GM18502 (cell line): Measurements from ENCODE around the gene PDIA5.

Experiments
- ATAC-seq: cut with Tn5 transposase; IDR thresholded peaks from one replicate; pipeline ENCODE4 v1.9.1; 2021; ENCODE audit warnings: mild to moderate bottlenecking; ENCODE audit not compliant: unreplicated experiment, poor library complexity

The PDIA5 gene

DNA sequence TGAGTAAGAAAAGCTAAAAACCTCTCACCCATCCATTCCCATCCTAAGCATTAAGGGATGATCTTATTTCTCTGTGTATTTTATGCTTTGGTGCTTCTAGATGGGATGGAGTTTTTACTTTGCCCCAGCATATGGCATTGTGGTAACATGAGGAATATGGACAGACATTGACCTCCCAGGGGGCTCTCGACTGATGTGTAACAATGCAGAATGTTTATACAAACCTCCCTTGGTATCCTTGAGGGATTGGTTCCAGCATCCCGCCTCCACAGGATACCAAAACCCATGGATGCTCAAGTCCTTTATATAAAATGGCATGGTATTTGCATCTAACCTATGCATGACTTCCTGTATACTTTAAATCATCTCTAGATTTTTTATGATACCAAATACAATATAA, 21.6 kb downstream of the PDIA5 start:
- ATAC-seq, result no peak

DNA sequence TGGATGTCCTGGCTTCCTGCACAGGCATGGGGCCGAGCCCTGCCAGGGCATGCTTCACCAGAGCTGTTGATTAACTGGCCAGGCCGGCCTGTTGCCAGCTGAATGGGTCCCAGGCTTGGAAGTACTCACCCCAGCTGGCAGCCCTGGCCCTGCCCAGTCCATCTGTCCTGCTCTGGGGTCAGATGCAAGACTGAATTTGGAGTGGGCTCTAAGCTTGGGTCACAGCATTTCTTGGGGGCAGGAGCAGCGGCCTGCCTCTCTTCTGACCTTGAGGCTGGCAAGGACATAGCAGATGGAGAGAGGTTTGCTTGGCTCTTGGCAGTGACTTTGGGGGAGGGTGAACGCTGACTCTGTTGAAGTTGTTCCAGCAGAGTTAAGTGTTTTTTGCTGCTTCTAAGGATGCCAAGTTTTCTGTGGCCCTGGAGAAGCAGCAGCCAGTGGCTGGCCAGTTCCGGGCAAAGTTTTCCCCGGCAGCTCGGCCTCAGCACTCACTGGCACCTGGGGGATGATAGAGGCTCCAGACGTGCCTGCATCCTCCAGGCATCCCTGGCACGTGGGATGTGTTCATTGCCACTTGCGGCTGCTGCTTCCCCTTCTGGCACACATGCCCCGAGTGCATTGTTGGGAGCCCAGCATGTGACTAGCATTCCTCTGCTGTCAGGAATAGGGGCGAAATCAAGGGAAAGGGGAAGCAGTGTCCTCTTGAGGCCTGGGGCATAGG, 22.9 kb downstream of the PDIA5 start:
- ATAC-seq, result no peak

DNA sequence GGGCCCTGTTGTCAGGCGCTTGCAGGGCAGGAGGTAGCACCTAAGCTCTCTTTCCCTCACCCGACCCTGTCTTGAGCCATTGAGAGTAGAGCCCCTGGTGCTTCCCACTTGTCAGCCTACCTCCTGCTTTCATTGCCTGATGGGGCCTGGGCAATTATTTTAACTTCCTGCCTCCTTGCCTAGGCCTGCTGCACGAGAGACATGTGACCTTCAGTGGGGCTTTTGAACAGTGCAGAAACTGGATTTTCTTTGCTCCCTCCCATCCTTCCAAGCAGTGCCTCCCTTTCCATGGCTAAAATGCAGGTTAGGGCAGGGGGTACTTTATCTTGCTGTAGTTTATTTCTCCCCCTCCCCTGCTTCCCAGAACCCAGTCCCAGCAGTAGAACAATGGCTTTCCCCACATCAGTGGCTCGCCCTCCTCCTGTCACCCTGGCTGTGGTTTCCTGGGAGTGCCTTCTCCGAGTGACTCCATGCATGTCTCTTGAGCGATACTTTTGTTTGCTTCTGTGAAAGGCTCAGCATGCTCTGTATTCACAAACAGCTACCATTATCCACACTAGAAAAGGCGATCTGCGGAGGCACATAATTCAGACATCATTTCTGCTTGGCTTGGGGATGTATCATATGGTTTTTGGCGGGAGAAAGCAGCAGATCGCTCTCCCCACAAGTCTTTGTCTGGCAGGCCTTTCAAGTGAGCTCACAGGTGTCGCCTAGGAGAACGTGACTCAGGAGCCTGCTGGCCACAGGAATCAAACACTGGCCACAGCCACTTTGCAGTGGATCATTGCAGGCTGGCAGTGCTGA, 24.1 kb downstream of the PDIA5 start:
- ATAC-seq, result no peak

DNA sequence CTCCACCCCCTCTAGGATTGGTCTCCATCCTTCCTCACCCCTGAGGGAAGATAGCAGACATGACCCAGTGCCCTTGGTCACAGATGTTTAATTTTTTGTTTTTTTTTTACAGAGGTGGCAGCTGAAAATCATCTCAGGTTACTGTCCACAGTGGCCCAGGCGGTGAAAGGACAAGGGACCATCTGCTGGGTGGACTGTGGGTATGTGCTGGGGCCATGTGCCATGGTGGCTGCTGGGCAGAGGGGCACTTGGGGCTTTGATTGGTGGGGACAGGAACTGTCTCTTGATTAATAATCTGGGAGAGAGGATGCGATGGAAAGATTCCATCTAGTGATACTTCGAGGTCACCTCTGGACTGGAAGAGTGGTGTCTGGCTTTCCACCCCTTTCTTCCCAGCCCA, 25.4 kb downstream of the PDIA5 start:
- no peak for ATAC-seq

DNA sequence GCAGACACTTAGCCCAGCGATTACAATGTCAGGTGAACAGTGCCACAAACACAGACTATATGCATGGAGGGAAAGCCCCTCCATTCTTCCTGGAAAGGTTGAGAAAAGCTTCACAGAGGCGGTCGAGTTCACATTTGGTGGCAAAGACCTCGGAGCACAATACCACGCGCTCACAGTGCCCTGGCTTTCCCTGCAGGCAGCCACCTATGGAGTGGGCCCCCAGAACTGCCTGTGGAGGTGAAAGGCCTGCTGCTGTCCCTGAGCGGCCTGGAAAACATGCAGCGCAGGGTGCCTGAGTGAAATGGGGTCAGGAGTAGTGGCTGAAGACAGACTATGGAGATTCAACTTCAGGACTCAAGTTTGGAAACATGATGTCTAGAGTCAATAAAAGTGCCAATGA, 26.9 kb downstream of the PDIA5 start:
- ATAC-seq, result no peak

DNA sequence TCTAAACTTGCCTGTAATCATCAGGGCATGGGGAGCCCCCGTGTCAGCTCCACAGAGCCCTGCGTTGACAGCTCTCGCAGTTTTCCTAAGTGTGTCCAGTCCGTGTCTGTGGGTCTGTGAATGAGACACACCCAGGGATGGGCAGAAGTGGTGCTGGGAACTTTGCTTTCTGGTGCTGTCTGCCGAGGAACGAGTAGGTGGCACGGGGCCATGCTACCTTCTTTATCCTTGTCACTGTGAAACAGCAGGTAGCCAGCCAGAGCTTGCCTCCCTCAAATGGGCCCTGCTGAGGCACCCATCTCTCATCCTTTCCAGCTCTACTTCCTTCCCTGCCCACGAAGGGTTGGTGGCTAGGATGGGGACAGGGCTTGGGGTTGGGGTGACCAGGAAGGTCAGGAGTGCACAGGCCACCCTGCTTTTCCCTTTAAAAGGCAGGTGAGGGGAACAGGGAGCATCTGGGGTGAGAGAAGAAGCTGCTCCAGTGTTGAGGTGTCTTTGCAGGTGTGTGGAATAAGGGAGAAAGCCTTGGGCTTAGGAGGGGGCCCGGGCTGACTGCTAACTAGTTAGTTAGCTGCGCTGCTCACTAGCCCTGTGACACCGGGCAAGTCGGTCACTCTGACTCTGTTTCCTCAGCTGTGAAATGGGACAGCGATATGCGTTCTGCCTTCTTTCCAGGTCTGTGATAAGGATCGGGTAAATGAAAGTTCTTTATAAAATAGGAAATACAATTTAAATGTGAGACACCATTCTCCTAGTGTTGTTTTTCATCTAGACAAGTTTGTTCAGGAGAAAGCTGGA, 27.9 kb downstream of the PDIA5 start:
- ATAC-seq, result no peak

DNA sequence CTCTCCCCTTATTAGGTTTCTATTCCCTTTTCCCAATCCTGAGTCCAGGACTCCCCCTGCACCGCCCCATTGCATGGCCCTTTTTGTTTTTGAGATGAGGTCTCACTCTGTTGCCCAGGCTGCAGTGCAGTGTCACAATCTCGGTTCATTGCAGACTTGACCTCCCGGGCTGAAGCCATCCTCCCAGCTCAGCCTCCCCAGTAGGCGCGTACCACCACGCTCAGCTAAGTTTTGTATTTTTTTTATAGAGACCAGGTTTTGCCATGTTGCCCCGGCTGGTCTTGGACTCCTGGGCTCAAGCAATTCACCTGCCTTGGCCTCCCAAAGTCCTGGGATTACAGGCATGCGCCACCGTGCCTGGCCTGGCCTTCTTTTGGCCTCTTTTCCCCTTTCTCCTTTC, 29.3 kb downstream of the PDIA5 start:
- no peak for ATAC-seq

DNA sequence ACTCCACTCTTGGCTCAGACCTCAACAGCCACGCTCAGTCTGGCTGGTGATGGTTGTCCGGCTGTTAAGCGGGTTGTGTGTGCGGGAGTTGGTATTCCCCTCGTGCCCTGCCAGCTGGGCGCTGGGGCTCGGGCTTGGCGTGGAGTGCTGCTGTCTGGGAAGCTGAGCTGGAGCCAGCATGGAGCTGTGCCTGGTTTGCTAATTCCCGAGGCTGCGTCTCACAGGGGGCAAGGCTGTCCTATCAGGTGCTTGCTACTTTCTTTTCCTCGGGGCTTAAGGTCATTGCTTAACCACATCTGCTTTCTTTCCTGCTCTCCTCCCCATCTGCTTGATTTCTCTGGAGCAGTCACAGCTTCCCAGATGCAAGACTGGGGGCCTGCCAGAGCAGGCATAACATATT, 29.9 kb downstream of the PDIA5 start:
- ATAC-seq, result no peak

DNA sequence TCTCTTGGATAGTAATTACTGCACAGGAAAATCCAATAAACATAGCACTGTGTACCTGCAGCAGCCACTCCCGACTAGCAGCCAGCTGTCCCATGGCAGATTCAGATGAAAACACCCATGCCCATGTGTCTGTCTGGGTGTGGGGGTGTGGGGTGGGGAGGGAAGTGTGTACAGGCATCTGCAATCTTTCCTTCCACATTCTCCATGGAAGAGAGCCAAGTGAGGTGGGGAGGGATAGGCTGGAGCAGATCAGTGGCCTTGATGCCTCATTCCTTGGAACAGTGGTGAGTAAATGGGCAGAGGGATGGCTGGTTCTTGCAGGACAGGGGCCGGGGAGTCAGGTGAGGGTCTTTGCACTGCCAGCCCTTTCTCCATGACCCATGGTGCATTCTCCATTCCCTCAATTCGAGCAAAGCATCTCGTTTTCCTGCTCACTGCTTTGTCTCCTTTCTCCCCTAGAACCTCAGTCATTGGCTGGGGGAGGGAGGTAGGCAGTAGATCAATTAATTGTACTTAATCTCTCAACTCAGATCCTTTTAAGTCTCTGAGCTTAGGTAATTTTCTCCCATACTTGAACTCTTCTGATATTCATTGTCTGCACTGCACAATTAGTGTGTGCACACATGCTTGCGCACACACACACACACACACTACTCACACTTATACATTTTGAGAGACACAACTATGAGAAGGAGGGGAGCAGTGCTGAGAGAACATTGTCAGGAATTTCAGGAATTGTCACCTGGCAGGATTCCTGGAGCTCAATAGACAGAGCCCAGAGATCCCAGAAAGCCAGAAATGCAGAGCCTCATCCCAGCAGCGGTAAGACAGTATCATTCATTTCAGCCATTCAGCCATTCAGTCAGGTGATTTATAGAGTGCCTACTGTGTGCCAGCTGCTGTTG, 31.9 kb downstream of the PDIA5 start:
- no peak for ATAC-seq

DNA sequence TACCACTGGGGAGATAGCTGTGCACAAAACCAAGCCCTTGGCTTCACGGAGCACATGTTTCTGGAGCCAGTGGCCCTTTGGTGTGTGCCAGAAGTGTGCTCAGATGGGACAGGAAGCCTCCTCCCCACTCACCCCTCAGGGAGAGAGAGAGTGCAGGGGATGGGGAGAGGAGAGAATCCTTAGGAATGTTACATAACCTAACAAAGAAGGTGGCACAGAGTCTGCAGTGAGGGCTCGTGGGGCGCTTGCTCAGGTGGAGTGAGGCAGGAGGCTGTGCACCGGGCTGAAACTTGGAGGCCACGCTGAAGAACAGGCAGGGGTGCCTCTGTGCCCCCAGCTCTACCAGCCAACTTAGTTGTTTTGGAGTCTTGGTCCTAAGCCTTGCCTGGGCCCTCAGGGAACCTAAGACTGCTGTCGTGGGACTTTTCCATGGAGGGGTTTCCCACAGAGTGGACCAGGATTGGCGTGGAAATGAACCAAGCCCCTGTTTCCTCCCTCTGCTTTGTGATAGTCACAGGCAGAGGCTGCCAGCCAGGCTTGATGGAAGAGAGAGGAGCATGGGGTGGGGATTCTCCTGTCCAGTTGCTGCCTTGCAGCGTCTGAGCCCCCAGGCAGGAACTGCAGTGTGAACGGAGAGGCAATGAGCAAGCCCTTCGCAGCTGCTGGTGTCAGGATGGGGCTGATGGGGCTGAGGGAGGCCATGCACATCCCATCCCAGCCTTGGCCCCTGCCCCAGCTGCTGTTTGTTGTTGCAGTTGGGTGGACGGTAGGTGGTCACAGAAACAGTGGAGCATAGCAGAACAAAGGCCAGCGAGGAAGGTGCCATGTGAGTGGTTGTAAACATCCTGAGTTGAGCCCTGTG, 32.7 kb downstream of the PDIA5 start:
- ATAC-seq, result no peak

DNA sequence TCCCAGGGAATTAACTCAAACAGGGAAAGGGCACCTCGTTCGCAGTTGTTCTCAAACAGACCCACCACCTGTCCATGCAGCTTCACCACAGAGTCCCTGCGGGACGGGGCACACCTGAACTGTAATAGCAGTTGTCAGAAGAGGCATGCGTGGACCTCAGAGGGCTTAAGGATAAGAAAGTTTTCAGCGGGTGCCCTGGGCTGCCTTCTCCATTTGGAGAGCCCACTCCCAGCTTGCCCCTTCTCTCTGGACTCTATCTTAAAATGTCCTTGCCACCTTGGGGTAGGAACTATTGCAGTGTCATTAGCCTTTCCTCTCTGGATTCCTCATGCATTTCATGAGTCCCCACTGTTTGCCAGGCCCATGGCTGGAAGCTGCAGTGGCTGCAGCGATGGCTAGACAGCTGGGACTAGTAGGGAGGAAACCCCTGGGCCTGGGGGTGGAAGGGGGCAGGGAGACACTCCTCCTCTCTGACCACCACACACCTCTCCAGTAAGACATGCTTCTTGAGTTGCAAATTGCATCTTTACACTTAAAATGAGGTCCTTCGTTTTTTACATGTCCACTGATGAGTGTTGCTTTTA, 33.5 kb downstream of the PDIA5 start:
- no peak for ATAC-seq

DNA sequence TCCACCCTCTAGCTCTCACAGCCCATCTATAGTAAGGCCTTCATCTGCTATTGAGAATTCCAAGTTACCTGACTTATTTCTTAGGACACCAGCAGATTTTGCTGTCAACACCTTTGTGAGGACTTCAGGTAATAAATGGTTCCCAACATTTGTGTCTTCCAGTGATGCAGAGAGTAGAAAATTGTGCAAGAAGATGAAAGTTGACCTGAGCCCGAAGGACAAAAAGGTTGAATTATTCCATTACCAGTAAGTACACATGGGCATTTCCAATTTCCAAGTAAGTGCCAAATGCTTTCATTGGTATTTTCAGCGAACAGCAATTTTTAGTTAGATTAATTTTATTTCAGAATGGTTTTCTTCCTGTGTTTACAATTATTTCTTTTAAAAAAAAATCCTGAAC, 35.4 kb downstream of the PDIA5 start:
- ATAC-seq, result no peak

DNA sequence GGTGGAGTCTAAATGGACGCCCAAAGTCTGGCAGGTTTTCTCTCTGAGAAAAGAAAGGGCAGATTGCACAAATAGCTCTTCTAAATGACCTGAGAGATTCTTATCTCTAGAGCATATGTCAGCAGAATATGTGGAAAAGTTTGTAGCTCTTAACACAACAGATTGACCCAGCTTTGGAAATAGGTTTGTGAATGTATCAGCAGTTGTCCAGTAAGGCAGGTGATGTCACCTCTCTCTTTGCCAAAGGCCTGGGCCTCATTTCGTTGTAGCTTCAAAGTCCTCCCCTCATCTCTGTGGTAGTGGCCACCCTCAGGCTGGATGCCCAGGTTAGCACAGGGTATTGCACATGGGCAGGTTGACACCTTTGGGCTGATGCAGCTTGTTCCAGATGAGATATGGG, 36.0 kb downstream of the PDIA5 start:
- no peak for ATAC-seq

DNA sequence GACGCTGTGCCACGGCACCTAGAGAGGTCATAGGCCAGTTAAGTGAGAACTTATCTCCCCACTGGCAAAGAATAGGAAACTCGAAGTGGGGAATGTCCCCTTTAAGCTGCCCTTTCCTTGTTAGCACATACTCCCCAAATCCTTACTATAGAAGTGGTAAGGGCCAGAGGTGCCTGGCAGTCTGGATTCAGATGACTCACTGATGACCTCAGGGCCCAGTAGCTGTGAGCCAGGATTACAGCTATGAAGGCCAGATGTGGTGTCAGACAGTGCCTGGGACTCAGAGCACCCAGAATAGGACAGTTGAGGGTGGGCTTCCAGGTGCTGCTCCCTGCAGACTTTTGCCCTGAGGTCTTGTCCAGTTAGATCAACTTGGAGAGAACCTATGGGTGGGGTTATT, 37.7 kb downstream of the PDIA5 start:
- no peak for ATAC-seq

DNA sequence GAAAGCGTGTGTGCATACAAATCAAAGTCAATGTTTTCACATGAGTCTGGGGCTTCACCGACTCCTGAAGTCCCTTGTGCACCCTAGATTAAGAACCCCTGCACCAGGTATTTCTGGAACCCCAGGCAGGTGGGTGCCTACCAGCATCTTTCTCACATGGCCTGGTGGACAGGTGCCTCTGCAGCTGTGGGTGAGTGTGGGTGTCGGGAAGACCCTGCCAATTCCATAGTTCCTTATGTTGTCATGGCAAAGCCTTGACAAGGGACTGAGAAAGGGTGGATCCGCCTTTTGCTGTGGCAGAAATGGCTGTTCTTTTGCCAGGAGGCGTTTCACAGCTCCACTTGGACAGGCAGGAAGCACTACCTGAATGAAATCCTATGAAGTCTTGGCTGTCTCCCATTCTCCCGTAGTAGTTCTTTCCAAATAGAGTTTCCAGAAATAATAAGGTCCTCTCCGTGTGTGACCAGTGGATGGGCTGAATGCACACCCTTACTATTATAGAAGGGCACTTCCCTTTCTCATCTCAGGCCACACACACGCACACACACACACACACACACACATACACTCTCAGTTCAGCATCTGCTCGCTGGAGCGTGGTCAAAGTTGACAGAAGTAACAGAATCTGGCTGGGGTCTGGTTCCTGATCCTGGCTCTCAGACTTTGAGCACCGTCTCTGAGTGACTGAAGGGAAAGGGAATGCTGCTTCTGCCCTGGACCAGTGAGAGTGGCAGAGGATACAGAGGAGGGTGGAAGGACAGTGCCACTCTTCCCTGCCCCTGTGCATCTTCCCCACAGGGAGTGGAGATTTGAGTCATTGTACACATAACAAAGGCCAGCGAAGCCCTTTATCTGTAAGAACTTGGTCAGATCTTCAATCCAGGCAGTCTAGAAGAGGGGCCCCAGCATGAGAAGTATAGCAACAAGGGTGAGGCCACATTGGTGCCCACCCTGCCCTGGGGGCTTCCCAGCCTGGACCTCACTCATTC, 38.7 kb downstream of the PDIA5 start:
- ATAC-seq, result peak; percentile 65

DNA sequence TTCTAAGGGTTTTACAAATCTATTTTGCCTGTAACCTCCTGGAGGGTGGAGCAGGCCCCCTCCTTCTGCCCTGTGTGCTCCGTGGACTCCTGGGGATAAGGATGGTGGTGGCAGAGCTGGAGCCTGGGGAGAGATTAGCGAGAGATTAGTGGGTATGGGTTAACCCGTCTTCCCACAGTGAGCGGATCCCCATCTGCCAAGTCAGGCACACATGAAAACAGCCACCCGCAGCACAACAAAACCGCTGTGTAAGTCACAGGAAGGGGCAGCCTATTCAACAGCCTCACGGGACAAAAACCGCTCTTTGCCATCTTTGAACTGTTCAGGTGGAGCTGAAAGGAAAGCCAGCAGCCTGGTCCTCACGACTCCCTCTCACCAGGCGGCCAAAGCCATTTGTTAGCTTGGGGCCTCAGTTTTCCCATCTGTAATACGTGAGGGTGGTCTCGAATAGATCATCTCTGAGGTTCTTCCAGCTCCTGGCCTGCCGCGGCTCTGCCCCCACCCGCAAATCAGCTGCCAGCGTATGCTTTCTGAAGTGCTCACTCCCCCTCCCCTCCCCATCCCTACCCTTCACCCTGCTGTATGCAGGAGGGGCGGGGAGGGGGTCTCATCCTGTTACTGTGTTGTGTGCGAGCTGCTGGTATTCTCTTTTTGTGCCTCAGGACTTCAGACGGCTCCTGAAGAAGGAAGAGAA, 43.6 kb downstream of the PDIA5 start:
- no peak for ATAC-seq

DNA sequence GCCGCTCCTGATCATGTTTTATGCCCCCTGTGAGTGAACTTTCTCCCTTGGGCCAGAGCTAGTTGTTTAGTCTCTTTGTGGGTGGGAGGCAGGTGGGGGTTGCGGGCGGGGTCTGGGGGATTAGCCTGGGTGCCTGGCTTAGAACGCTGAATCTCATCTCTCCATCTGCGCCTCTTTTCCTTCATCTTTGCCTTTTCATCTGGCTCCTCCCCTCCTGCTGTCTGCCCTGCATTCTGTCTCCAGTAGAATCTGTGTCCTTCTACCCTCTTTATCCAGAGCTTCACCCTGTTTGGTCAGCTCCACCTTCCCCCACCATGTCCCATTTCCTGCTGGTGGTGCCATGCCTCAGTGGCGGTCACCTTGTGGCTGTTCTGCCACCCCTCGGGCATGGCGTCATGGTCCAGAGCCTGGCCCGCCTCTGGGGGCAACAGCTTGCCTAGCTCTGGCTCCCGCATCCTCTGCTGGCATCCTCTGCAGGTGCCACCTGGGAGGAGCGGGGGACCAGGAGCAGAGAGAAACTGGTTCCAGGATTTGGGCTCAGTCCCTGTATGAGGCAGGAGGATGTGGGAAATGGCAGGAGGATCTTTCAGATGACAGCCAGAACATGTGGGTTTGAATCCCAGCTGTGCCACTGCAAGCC, 44.3 kb downstream of the PDIA5 start:
- ATAC-seq, result no peak
